SHP77 (cell line): ENCODE measurements around the gene NSRP1.
"Not testable (repeated sequence)": the region's sequence is repeated elsewhere in the genome, so short reads cannot be mapped to it uniquely, and the experiment has no call there.

Experiments
- DNase-seq, 2 experiments: peaks; one replicate each; lab custom pipeline; 2025; lab: John Stamatoyannopoulos, UW

The NSRP1 gene

DNA sequence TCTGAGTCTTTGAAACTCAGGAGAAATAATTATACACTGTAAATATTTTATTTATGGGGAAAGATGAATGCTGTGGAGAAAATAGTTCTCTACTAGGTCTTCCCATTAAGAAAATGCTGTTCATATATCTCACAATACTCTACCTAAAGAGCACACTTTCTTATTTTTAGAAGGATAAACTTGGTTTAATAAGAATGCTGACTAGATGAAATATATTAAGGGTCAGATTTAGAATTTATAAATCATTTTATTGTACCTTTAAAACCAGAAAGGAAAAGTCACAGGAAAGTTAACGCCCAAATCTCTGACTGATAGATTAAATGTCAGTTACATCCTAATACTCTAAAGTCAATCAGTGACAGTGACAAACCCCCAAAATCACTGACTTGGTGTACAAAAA, 70.1 kb downstream of the NSRP1 start:
- no peak for DNase-seq

DNA sequence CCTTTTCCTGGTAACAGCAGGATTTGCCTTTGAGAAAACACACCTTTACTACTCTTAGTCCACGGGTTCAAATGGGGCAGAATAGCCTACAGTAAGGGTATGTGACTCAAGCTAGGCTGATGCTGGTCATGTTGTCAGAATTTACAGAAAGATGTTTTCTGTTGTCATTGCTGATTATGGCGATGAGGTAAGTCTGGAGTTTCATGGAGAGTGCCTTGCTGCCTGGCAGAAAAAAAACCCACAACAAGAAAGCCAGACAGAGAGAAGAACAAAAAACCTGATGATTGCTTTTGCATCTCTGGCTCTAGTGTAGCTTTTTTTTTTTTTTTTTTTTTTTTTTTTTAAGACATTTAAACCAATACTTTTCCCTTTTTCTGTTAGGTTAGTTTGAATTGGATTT, 71.0 kb downstream of the NSRP1 start:
- DNase-seq, result no peak

DNA sequence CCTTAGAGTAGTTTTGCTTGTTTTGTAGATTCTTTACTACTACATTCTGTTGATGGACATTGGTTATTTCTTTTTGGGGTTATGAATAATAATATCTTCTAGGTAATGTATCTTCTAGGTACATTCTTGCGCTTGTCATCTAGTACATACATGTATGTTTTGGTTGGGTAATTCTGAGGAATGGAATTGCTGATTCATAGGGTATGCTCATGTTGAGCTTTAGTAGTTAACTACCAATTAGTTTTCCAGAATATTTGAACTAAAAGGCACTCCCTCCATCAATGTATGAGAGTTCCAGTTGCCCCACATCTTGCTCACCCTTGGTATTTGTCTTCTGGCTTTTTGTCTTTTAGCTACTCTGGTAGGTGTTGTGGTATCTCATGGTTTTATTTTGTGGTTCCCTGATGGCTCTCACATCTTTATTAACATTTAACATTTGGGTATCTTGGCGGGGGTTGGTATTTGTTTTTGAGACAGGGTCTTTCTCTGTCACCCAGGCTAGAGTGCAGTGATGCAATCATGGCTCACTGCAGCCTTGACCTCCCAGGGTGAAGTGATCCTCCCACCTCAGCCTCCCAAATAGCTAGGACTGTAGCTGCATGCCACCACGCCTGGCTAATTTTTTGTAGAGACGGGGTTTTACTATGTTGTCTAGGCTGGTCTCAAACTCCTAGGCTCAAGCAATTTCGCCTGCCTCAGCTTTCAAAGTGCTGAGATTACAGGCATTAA, 71.8 kb downstream of the NSRP1 start:
- no peak for DNase-seq

- DNase-seq, result no peak
These were observed 74.5 kb downstream of the NSRP1 start for GRCh38 chr17:30191072-30191471.

DNA sequence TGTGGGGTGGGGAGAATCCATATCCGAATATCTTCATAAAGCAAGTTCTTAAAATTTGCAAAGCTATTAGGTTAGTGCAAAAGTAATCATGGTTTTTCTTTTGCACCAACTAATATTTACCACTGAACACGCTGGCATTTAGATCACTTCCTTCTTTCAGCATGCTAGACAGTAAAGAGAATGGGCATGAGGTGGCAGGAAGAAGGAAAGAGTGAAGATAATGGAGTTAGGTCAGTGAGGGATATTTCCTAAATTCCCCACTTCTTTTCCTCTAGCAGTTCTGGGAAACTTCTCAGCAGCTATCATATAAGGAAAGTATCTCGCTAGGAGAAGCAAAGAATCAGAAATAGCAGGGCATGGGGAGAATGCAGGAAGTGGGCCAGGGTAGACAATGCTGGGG, 79.9 kb downstream of the NSRP1 start:
- no peak for DNase-seq

GRCh38 chr17:30197416-30197815, 80.8 kb downstream of the NSRP1 start:
- no peak for DNase-seq

- no peak for DNase-seq
These were observed 83.0 kb downstream of the NSRP1 start for GRCh38 chr17:30199600-30199999.

DNA sequence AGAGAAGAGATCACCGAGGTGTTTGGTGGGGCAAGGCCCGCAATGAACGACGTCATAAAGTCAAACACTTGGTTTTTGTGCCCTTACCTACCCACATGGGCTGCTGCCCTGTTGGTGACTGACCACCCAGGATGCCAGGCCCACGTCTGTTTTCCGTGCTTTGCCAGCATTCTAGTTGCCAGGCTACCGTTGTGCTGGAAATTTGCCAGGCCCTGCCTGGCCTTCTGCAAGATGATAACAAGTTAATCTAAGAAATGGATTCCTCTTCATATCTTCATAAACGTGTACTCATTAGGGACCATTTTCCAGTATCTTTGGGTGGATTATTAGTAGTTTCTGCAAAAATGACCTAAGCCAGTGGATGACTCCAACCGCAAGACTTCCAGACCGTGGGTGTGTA, 83.5 kb downstream of the NSRP1 start:
- DNase-seq, result no peak

- DNase-seq, result not testable (repeated sequence)
These were observed 84.0 kb downstream of the NSRP1 start for GRCh38 chr17:30200656-30201055.

DNA sequence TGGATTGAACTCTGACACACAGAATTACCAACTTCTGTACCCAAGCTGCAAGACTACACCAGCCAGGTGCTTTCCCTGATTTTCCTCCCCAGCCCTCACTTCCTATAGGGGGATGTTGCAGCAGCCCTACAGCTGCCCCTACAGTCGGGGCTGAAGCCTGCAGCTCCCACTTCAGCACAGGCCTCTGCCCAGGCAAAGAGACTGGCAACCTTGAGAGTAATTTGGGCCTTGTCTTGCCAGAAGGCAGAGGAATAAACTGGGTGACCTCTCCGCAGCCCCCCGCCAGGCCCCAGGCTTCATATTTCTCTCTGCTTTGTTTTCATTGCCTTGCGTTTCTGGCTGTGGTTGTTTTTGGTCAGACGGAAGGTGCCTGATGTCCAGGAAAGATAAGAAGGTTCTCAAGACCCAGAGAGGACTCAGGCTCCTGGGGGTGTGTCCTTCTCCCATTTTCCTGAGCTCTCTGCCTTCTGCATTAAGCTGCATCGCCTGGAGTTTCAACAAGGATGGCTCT, 86.9 kb downstream of the NSRP1 start:
- no peak for DNase-seq

GRCh38 chr17:30207655-30208054, 91.0 kb downstream of the NSRP1 start:
- DNase-seq, result no peak

DNA sequence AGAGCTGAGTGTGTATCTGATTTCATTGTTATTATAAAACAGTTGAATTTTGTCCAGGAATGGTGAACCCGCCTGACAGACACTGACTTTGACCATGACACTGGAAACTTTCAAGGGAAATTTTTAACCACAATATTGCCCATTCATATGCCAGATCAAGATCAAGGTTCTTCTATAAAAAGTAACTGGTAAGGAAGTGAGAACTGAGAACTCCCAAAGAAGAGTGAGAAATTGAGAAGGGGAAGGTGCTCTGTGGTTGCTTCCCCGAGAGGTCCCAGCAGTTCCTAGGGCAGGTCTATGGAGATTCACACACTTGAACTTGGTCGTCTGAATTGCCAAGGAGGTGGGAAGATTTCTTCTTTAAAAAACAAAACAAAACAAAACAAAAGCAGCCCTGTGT, 91.6 kb downstream of the NSRP1 start:
- DNase-seq, result no peak

GRCh38 chr17:30209930-30210329, 93.3 kb downstream of the NSRP1 start:
- DNase-seq, result no peak

DNA sequence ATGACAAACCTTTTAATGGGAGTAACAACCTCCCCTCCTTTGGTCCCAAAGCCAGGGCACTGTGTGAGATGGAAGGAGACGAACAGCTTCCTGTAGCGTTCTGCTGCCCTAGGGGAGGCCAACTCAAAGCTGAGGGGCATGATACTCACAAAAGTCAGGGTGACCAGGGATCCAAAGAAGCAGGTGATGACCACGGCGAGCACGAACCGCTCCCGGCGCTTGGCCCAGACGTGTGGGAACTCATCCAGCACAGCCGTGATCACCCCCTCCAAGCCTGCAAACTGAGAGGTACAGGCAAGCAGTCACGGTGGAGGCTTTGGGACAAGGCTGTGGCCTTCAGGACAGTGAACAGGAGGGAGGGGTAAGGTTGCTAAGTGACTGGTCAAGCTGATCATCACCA, 93.8 kb downstream of the NSRP1 start:
- no peak for DNase-seq

- no peak for DNase-seq
These were observed 94.3 kb downstream of the NSRP1 start for GRCh38 chr17:30210901-30211300.

- DNase-seq, result no peak
These were observed 94.8 kb downstream of the NSRP1 start for GRCh38 chr17:30211371-30211770.

DNA sequence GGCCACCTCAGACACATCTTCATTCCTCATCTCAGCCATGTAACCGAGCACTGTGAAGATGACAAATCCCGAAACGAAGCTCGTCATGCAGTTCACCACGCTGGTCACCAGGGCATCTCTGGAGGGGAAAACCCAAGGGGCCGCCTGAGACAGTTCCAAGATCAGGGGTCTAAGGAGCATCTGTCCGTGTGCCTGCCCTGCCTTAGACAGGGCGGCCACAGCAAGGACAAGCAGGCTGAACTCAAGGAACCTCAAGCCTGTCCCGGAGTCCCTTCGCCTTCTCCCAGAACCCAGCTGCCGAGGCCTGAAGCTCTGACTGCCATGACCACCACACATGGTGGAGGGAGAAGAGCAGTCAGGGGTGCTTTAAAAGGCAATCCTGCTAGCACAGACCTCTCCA, 96.1 kb downstream of the NSRP1 start:
- no peak for DNase-seq

DNA sequence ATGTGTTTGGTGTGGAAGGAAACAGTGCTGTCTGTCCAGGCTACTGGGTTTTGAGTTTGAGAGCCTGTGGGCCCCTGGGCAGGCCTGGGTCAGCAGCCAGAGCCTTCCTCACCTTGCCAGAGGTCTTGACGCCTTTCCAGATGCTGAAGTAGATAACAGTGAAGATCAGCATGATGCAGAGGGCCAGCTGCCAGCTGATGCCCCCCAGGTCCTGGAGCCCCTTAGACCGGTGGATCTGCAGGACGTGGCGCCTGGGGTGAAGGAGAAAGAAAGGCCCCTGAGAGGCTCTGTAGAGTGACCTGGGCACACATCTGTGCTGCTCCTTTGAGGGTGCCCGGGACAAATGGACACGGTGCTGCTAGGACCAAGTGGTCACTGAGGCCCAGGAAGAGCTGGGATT, 100.4 kb downstream of the NSRP1 start:
- DNase-seq, result no peak

DNA sequence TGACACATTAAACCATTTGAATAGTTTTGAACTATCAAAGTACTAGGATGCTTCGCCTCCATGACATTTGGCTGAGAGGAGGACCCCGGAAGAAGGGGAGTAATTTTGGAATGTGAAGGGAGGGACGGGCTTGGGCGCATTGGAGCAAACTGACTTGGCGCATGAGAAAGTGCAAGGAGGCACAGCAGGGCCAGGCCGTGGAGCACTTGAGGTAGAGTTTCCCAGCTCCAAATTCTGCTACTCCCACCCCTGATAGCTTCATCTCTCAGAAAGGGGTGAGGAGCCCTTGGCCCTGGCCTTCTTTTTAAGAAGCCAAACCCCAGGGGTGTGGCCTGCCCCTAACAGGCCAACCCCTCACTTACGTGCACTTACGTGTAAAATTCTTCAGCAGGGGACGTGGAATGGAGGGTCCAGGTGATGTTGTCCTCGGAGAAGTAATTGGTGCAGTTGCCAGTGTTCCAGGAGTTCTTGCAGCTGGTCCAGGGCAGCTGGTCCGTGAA, 101.2 kb downstream of the NSRP1 start:
- DNase-seq, result no peak

DNA sequence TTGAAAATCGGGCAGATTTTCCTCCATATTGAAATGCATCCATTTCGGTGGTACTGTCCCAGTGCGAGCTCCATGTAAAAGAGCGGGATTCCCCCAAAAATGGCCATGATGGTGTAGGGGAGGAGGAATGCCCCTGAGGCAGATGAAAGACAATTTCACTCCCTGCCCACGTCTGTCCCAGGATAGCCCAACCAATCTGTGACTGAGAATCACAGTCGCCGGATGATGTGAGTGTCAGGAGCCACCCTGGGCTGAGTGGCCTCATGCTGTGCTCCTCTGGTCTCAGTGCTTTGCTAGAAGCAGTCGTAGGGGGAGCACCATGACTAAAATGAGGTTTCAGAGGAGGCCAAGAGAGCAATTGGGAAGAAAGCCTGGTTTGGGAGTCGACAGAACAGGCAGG, 102.2 kb downstream of the NSRP1 start:
- no peak for DNase-seq

- no peak for DNase-seq
These were observed 102.7 kb downstream of the NSRP1 start for GRCh38 chr17:30219315-30219714.

DNA sequence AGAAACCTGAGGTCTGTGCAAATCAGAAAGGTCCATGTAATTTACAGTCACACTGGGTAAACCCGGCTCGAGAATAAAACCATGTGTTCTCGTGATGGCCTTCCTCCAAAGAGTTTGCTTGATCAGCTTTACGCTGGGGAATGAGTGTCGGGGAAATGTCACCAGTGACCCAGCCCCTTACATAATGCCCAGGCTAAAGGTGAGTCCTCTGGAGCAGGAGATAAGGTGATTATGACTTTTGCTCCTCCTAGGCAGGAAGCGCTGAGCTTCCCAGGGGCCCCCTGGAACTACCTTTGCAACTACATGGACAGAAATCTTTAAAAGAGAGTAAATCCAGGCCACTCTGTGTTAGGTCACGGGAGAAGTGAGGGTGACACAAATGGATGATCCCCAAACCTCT, 103.2 kb downstream of the NSRP1 start:
- DNase-seq, result no peak

DNA sequence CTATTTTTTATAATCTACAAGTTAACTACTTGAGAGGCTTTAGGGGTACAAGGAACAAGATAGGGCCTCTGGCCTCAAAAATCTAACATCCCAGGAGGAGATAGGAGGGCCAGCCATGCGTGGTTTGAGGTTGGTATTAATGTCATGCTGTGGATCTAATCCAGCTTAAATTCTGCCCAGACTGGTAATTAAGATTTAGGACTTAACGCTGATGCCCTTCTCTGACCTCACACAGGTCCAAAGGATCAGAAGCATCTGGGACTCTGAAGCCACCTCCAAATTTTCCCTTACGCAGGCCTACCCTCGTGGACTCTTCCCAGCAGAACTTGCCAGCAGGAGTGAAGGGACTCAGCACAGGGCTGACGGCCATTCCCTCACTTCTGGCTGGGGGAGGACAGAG, 103.8 kb downstream of the NSRP1 start:
- no peak for DNase-seq

- DNase-seq, result no peak
These were observed 104.7 kb downstream of the NSRP1 start for GRCh38 chr17:30221346-30221745.
